ENCODE measurements around the gene RUSC2. TPM values are rescaled to one million over a fixed set of nuclear protein-coding genes. Genes with fewer than 3 reads are reported as not detected.

RUSC2 gene
- total RNA-seq, 4 donors from 2014 or later, result 20.8 to 166 (median 45.7) TPM

DNA sequence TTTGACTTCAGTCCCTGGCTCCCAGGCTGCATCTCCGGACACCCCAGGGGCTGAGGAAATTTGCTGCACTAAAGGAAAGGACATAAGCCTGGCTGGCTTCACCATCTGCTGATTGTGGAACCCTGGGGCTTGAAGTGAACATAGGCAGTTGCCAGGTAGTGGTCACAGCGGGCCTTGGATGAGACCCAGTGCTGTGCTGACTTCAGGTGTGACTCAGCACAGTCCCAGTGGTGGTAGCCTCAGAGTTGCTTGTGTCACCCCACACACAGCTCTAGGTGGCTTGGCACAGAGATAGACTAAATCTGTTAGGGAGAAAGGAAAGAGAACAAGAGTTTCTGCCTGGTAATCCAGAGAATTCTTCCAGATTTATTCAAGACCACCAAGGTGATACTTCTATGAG, 36.1 kb upstream of the RUSC2 start:
- no peaks in the 10 kb centered on the region for H3K9me3 ChIP-seq
- no peaks in the 10 kb centered on the region for H3K27me3 ChIP-seq
- H3K4me1 ChIP-seq, result no peaks in the 10 kb centered on the region
- intact Hi-C loops (cut with DNase I; ENCODE audit: low total_unique reads), result no loop called here
- in situ Hi-C loops (cut with MboI; ENCODE audit: low sequenced_read_pairs in 4 of 4), result loop anchor here in 2 of 4 donors (25.0 kb wide), 1 partner anchor 566 kb away; a partner anchor contains a TSS
- no peak overlapping the region for H3K4me3 ChIP-seq
- no peaks in the 10 kb centered on the region for H3K36me3 ChIP-seq
- no peak overlapping the region for H3K27ac ChIP-seq
- no peak for ATAC-seq
- no peak for DNase-seq
- TF ChIP-seq POLR2A (IDR thresholded peaks at IDR 0.05), result no peak
- TF ChIP-seq, protein P1, sequence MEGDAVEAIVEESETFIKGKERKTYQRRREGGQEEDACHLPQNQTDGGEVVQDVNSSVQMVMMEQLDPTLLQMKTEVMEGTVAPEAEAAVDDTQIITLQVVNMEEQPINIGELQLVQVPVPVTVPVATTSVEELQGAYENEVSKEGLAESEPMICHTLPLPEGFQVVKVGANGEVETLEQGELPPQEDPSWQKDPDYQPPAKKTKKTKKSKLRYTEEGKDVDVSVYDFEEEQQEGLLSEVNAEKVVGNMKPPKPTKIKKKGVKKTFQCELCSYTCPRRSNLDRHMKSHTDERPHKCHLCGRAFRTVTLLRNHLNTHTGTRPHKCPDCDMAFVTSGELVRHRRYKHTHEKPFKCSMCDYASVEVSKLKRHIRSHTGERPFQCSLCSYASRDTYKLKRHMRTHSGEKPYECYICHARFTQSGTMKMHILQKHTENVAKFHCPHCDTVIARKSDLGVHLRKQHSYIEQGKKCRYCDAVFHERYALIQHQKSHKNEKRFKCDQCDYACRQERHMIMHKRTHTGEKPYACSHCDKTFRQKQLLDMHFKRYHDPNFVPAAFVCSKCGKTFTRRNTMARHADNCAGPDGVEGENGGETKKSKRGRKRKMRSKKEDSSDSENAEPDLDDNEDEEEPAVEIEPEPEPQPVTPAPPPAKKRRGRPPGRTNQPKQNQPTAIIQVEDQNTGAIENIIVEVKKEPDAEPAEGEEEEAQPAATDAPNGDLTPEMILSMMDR (IDR thresholded peaks at IDR 0.05 in 4 of 5, conservative IDR thresholded peaks at IDR 0.05 in 1 of 5), result no peak

DNA sequence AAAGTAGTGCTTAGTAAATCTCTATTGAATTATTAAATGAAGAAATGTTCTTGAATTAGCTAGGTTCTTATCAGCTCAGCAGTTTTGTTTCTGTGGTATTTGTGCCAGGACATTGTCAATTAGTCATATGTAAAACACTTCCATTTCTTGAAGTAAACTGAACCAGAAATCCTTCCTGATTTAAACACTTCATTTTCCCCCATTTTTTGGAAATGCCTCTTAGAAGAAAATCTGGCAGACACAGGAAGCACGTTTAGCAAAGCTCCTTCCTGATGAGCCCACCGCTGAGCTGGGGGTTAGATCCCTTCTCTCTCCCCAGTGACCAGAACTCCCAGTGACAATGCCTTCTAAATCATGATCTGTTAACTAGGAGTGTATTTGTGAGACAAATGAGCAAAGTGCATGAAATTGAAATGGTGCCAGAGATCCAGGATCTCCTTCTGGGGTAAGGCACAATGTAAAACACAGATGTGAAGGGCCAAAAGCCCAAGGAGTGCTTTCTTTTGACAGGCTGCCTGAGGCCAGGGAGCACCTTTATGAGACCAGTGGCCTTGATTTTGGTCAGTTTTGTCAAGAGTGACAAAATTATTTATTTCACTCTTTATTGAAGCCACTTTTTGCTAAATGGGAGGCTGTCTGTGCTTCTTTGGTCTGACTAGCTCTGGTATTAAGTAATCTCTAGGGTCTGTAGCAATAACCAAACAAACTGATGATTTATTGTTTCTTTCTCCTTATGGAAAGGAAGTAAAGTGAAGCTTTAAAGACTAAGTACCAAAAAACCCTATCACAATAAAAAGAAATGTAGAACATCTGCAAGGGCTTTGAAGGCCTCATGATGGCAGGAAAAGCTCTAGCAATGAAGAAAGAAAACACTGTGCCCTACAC, 25.5 kb upstream of the RUSC2 start:
- no peak overlapping the region for H3K27ac ChIP-seq
- H3K27me3 ChIP-seq, result no peaks in the 10 kb centered on the region
- in situ Hi-C loops (cut with MboI; ENCODE audit: low sequenced_read_pairs in 4 of 4), result loop anchor here in 2 of 4 donors (25.0 kb wide), 1 partner anchor 577 kb away; a partner anchor contains a TSS
- H3K9me3 ChIP-seq, result no peaks in the 10 kb centered on the region
- intact Hi-C loops (cut with DNase I; ENCODE audit: low total_unique reads), result no loop called here
- no peak for ATAC-seq
- no peak overlapping the region for H3K4me3 ChIP-seq
- TF ChIP-seq, protein P1 (IDR thresholded peaks at IDR 0.05 in 4 of 5, conservative IDR thresholded peaks at IDR 0.05 in 1 of 5), result no peak
- no peak for TF ChIP-seq POLR2A (IDR thresholded peaks at IDR 0.05)
- DNase-seq, result no peak
- no peaks in the 10 kb centered on the region for H3K4me1 ChIP-seq
- H3K36me3 ChIP-seq, result no peaks in the 10 kb centered on the region

DNA sequence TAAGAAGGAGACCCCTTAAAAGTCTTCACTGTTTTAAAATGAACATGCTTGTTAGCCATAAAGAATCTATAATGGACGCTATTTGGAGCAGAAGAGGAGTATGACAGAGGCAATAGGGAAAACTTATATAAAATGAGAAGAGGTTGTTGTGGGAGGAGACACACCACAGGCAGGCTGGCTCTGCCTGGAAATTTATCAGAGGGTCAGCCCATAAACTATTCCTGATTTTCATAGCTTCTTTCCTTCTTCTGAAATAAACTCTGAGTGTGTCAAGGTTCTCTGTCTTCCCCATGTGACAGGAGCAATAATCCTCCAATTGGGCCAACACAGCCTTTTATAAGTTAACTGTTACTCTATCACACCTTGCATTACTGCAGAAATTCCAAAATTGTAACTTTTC, 19.6 kb upstream of the RUSC2 start:
- in situ Hi-C loops (cut with MboI; ENCODE audit: low sequenced_read_pairs in 4 of 4), result loop anchor here in 2 of 4 donors (25.0 kb wide), 1 partner anchor 583 kb away; a partner anchor contains a TSS
- no peak for TF ChIP-seq POLR2A (IDR thresholded peaks at IDR 0.05)
- TF ChIP-seq, protein P1 (IDR thresholded peaks at IDR 0.05 in 4 of 5, conservative IDR thresholded peaks at IDR 0.05 in 1 of 5), result no peak
- Histone ChIP-seq H3K27ac (no peak overlapping the region), H3K27me3 (no peaks in the 10 kb centered on the region), H3K4me3 (no peak overlapping the region), H3K9me3 (no peaks in the 10 kb centered on the region), H3K36me3 (no peaks in the 10 kb centered on the region), H3K4me1 (no peaks in the 10 kb centered on the region)
- intact Hi-C loops (cut with DNase I; ENCODE audit: low total_unique reads), result no loop called here
- DNase-seq (no peak), ATAC-seq (no peak)

DNA sequence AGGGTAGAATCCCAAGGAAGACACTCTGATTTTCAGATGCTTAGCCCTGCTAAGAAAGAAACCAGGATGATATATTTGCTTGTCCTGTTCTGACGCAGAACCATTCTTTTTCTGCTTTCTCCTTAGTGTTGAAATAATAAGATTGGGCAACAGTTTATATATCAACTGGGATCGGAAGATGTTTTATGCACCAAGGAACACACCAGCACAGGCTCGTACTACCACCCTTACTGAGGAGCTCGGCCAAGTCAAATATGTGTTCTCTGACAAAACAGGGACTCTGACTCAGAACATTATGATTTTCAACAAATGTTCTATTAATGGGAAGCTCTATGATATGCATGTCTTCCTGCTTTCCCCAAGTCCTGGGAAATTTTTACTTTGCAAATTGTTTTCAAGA, 19.0 kb upstream of the RUSC2 start:
- Histone ChIP-seq H3K4me3 (no peak overlapping the region), H3K27me3 (no peaks in the 10 kb centered on the region), H3K4me1 (no peaks in the 10 kb centered on the region), H3K9me3 (no peaks in the 10 kb centered on the region), H3K36me3 (no peaks in the 10 kb centered on the region), H3K27ac (no peak overlapping the region)
- no peak for DNase-seq
- ATAC-seq, result no peak
- in situ Hi-C loops (cut with MboI; ENCODE audit: low sequenced_read_pairs in 4 of 4) (loop anchor here in 2 of 4 donors (25.0 kb wide), 1 partner anchor 584 kb away; a partner anchor contains a TSS), intact Hi-C loops (cut with DNase I; ENCODE audit: low total_unique reads) (no loop called here)
- TF ChIP-seq POLR2A (IDR thresholded peaks at IDR 0.05), result no peak

DNA sequence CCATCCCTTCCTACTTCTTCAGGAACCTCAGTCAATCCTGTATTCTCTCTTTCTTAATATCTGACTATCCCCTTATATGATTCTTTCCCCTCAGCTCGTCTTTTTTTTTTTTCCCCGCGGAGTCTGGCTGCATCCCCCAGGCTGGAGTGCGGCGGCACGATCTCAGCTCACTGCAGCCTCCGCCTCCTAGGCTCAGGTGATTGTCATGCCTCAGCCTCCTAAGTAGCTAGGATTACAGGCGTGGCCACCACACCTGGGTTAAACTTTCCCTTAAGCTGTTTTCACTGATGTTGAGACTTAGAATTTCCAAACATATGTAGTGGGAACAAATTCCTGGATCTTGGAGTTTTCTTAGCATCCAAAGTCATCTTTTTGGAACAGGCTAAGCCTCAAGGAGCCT, 13.3 kb upstream of the RUSC2 start:
- Histone ChIP-seq H3K4me1 (no peaks in the 10 kb centered on the region), H3K9me3 (no peaks in the 10 kb centered on the region), H3K27me3 (no peaks in the 10 kb centered on the region), H3K4me3 (no peak overlapping the region), H3K27ac (no peak overlapping the region), H3K36me3 (no peaks in the 10 kb centered on the region)
- in situ Hi-C loops (cut with MboI; ENCODE audit: low sequenced_read_pairs in 4 of 4), result loop anchor here (5.0 to 25.0 kb wide), 3 partner anchors 76 to 359 kb away; partner anchors contain the start of genes ATOSB (in 4 of the 4), CREB3 (in 1 of the 4), GBA2 (in 1 of the 4) and RGP1 (in 1 of the 4)
- intact Hi-C loops (cut with DNase I; ENCODE audit: low total_unique reads), result loop anchor here (2.0 to 5.0 kb wide), 2 partner anchors 214 to 578 kb away; no protein-coding TSS in a partner anchor
- ATAC-seq (no peak), DNase-seq (no peak)
- TF ChIP-seq POLR2A (IDR thresholded peaks at IDR 0.05), result no peak
- TF ChIP-seq, protein P1 (IDR thresholded peaks at IDR 0.05 in 4 of 5, conservative IDR thresholded peaks at IDR 0.05 in 1 of 5), result no peak
